ENCODE measurements around the gene BCL2. TPM values are rescaled to one million over a fixed set of nuclear protein-coding genes. Genes with fewer than 3 reads are reported as not detected.

Gene BCL2
- total and polyA plus RNA-seq, 9 of the 15 experiments (the other 6 are each of a cell fraction or from before 2014, with no cell fraction given) = 0.10 to 1.1 (median 0.65) TPM

DNA sequence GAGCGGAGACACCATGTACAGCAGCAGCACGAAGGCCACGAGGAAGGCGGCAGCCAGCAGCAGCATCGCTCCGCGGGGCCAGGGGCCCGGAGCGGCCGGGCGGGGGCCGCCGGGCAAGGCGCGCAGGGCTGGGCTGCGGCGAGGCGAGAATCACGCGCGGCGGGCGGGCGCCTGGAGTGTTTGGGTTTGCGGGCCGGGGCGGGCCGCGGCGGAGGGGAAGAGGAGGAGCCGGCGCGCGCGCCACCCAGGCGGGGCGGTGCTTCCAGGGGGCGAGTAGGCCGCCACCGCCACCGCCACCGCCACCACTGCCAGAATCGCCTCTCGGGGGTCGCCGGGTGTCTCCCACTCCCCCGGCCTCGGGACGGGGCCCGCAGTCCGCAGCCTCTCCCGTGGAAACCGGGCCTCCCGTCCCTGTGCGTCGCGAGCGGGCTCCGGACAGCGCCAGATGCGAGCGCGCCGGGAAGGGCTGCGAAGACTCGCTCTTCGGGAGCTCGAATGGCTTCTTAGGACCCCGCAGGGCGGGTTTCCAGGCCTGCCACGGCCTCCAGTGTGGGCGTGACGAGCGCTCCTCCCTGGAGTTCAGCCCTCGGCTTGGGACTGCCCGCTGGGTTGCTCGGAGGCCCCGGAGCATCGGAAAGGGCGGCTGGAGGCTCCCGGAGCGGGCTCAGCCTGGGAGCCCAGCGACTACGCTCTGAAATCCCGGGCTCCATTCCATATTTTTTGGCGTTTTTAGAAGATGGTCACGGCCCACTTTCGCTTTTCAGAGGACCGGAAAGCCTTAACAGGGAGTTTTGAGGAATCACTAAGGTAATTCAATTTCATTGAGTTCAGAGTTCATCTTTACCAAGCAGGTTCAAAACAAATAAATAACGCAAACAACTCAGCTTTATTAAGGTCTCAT lies 47.7 kb upstream of the BCL2 start, which contains the start of gene KDSR (continued):
- TF ChIP-seq, protein P1, sequence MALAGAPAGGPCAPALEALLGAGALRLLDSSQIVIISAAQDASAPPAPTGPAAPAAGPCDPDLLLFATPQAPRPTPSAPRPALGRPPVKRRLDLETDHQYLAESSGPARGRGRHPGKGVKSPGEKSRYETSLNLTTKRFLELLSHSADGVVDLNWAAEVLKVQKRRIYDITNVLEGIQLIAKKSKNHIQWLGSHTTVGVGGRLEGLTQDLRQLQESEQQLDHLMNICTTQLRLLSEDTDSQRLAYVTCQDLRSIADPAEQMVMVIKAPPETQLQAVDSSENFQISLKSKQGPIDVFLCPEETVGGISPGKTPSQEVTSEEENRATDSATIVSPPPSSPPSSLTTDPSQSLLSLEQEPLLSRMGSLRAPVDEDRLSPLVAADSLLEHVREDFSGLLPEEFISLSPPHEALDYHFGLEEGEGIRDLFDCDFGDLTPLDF (CRISPR knock-in tag; IDR thresholded peaks at IDR 0.05) = no peak
- no peak for TF ChIP-seq ILF3 (IDR thresholded peaks at IDR 0.05; ENCODE audit: borderline replicate concordance)
- TF ChIP-seq SP1 (CRISPR knock-in tag; IDR thresholded peaks at IDR 0.05) = peak; percentile 56; the same call in 1 of the 2 replicates
- no peak for TF ChIP-seq ZBTB8A (IDR thresholded peaks at IDR 0.05; ENCODE audit: partially characterized antibody)
- TF ChIP-seq KDM1A (IDR thresholded peaks at IDR 0.05) = 0 out of 4 replicates have a peak, but pooled peaks of 1 of the 2 experiments have one; percentile 4
- TF ChIP-seq SNIP1 (IDR thresholded peaks at IDR 0.05; ENCODE audit: low read depth) = no peak
- TF ChIP-seq RB1 (IDR thresholded peaks at IDR 0.05; ENCODE audit: low read depth) = 0 out of 2 replicates have a peak, but pooled peaks have one; percentile 10
- no peak for TF ChIP-seq TAL1 (IDR thresholded peaks at IDR 0.05)
- peak in 1 of 2 experiments; percentile 92; a peak in 2 of 4 replicates for TF ChIP-seq NONO (IDR thresholded peaks at IDR 0.05; ENCODE audit: low read depth in 2 of 2, low read length in 1 of 2)
- no peak for TF ChIP-seq PTRF (tag; IDR thresholded peaks at IDR 0.05)
- 0 out of 2 replicates have a peak, but pooled peaks have one; percentile 16 for TF ChIP-seq SIN3B (IDR thresholded peaks at IDR 0.05; ENCODE audit: low read depth)
- TF ChIP-seq FOXJ2 (tag; IDR thresholded peaks at IDR 0.05) = no peak
- TF ChIP-seq, protein P2, sequence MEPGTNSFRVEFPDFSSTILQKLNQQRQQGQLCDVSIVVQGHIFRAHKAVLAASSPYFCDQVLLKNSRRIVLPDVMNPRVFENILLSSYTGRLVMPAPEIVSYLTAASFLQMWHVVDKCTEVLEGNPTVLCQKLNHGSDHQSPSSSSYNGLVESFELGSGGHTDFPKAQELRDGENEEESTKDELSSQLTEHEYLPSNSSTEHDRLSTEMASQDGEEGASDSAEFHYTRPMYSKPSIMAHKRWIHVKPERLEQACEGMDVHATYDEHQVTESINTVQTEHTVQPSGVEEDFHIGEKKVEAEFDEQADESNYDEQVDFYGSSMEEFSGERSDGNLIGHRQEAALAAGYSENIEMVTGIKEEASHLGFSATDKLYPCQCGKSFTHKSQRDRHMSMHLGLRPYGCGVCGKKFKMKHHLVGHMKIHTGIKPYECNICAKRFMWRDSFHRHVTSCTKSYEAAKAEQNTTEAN (CRISPR knock-in tag; IDR thresholded peaks at IDR 0.05) = no peak; the same call in 1 of the 2 replicates
- peak; percentile 95 for TF ChIP-seq NUFIP1 (IDR thresholded peaks at IDR 0.05; ENCODE audit: partially characterized antibody)
- TF ChIP-seq IFI16 (CRISPR knock-in tag; IDR thresholded peaks at IDR 0.05) = no peak
- TF ChIP-seq ZNF311 (CRISPR knock-in tag; IDR thresholded peaks at IDR 0.05) = no peak
- peak; percentile 41; the same call in 1 of the 2 replicates for TF ChIP-seq DPF2 (IDR thresholded peaks at IDR 0.05)
- TF ChIP-seq CREM (IDR thresholded peaks at IDR 0.05; ENCODE audit: low read depth) = peak; percentile 64
- peak; percentile 89 for TF ChIP-seq KDM5B (IDR thresholded peaks at IDR 0.05; ENCODE audit: insufficient replicate concordance, low read depth, low read length)
- TF ChIP-seq ZNF263 (CRISPR knock-in tag; IDR thresholded peaks at IDR 0.05; ENCODE audit: borderline replicate concordance) = peak; percentile 12; the same call in 1 of the 2 replicates
- TF ChIP-seq FOXP1 (CRISPR knock-in tag; IDR thresholded peaks at IDR 0.05) = peak; percentile 47; the same call in 1 of the 2 replicates
- no peak for TF ChIP-seq ELF4 (CRISPR knock-in tag; IDR thresholded peaks at IDR 0.05)
- TF ChIP-seq, protein P3, sequence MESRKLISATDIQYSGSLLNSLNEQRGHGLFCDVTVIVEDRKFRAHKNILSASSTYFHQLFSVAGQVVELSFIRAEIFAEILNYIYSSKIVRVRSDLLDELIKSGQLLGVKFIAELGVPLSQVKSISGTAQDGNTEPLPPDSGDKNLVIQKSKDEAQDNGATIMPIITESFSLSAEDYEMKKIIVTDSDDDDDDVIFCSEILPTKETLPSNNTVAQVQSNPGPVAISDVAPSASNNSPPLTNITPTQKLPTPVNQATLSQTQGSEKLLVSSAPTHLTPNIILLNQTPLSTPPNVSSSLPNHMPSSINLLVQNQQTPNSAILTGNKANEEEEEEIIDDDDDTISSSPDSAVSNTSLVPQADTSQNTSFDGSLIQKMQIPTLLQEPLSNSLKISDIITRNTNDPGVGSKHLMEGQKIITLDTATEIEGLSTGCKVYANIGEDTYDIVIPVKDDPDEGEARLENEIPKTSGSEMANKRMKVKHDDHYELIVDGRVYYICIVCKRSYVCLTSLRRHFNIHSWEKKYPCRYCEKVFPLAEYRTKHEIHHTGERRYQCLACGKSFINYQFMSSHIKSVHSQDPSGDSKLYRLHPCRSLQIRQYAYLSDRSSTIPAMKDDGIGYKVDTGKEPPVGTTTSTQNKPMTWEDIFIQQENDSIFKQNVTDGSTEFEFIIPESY (CRISPR knock-in tag; IDR thresholded peaks at IDR 0.05) = 0 out of 2 replicates have a peak, but pooled peaks have one; percentile 18
- TF ChIP-seq KAT2B (IDR thresholded peaks at IDR 0.05; ENCODE audit: low read depth, low read length) = no peak

All from K562 (cell line).